ENCODE data around the gene ADAMTS8.
"Not testable (repeated sequence)": the region's sequence is repeated elsewhere in the genome, so short reads cannot be mapped to it uniquely, and the experiment has no call there.

The ADAMTS8 gene

GRCh38 chr11:130438401-130439159 lies 10.2 kb upstream of the ADAMTS8 start:
- not testable (repeated sequence) for DNase-seq

- no peak for DNase-seq
Observed at GRCh38 chr11:130437848-130438247, 9.4 kb upstream of the ADAMTS8 start.

- no peak for DNase-seq
Observed at GRCh38 chr11:130436171-130436570, 7.8 kb upstream of the ADAMTS8 start.

GRCh38 chr11:130435671-130436070 lies 7.3 kb upstream of the ADAMTS8 start:
- no peak for DNase-seq

- no peak for DNase-seq
Observed at GRCh38 chr11:130434521-130435223, 6.3 kb upstream of the ADAMTS8 start.

DNA sequence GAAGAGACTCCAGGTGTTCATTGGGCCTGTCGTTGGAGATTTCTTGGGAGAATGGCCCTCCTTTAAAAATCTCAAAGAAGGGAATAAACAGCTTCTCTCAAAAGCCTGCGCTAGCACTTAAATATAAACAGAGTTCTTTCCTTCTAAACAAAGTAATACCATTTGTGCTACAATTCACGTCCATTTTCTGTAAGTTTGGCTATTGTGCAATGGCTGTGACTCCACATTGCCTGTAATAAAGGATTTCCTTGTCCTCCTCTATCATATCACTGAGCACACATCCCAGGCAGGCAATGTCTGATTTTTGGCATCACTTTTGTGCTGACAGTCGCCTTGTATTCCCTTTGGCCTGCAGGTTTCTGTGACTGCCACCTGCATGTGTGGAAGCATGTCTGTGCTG lies 4.9 kb upstream of the ADAMTS8 start:
- DNase-seq, result no peak

GRCh38 chr11:130431801-130432200 lies 3.4 kb upstream of the ADAMTS8 start:
- no peak for DNase-seq

GRCh38 chr11:130431331-130431773 lies 2.9 kb upstream of the ADAMTS8 start:
- DNase-seq, result no peak

- DNase-seq, result no peak
Observed at GRCh38 chr11:130429983-130430382, 1.6 kb upstream of the ADAMTS8 start.

DNA sequence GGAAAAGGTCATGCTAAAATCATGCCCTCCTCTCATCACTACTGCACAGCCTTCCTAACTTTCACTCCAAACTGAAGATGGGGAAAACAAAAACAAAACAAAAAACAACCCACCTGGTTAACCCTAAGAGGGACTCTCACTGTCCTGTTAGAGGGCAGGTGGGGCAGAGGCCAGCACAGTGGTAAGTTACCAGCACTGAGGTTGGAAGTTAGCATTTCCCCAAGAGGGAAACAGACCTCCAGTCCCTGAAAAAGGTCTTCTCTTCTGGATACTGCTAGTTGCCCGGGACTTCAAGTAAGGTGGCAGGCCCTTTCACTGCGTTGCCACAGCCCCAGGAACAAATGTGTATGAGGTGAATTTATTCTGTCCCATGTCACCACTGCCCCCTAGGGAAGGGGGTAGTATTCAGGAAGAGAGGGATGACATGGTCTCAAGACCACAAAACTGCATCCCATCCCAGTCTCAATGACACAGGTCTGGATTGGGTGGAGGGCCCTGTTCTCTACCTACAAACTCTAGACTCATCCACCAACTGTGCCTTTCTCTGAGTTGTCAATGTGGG lies 792 bp upstream of the ADAMTS8 start:
- no peak for DNase-seq

- no peak for DNase-seq
Observed at GRCh38 chr11:130427581-130428315, 661 bp downstream of the ADAMTS8 start.

DNA sequence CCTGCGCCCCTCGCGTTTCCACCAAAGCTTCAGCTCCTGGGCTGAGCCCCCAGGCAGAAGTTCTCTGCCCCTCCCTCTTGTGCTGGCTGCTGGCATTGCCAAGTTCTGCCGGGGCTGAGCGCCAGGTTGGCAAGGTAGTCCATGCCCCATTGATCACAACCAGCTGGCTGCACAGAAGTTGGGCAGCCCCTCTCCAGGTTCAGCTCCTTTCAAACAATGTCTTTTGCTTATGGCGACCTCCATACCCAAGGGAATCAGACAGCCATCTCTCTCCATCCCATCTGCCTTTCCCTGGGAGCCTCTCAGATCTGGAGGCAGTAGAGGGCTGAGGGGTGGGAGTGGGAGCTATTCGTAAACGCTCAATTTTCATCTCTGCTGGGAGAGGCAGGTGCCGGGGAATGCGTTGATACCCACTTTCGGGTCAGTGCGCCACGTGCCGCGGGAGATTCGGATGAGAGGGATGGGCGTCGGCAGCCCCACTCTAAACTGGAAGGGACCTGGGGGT lies 1.5 kb downstream of the ADAMTS8 start:
- DNase-seq, result no peak

DNA sequence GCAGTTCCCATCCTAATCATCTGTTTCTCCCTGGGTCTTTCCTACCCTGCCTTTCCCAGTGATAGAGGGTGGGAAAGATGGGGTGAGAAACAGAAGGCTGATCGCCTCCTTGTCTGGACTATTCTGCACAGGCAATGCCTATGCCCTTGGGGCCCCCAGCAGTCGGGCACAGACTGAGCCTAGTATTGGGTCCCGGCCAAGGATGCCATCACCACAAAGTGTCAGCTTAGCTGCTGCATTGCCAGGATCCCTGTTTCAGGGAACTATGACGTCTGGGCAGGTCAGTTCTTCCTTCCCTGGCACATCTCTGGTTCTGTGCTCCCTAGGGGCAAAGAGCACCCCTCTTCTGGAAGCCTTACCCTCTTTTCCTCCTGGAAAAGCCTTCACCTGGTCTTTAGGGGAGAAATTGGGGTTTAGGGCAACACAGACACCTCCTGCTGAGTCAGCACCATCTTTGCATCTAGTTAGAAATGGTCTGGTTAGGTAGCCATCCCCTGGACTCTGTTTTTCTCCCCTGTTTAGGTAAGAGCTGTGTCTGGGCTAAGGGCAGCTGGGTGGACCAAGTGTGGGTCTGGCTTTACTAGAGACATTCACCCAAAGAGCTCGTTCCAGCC lies 2.1 kb downstream of the ADAMTS8 start:
- no peak for DNase-seq

- DNase-seq, result no peak
Observed at GRCh38 chr11:130425156-130425555, 3.3 kb downstream of the ADAMTS8 start.

GRCh38 chr11:130424613-130425140 lies 3.7 kb downstream of the ADAMTS8 start:
- no peak for DNase-seq

- DNase-seq, result no peak
Observed at GRCh38 chr11:130423541-130424142, 4.8 kb downstream of the ADAMTS8 start.

DNA sequence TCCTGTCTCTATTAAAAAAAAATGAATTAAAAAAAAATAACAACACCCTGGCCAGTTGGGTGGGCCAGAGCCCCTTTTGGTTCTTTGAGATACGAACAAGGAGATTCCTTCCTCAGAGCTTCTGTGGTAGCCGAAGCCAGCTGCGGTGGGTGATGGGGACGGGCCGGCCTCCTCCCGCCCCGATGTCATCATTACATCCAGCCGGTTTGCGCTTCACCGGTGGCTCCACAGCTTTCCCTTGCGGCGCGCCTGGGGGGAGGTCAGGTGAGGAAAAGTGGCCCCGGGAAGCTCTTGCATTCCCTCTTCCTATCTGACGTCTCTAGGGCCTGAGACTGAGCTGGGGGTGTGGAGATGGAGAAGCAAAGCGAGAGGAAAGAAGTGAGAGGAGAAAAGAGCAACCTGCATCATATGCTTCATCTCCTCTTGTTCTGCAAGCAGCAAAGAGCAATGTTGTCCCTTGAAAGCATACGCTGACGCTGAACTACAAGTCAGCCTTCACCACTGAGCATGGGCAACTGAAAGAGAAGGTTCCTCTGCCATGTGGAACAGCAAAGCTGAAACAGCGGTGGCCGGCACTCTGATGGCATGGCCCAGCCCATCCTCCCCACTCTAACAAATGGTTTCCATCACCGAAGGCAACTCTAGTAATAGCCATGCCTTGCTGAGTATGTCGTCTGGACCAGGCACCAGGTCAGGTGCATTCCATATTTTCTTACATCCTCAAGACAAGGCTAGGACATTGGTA lies 6.0 kb downstream of the ADAMTS8 start:
- no peak for DNase-seq

DNA sequence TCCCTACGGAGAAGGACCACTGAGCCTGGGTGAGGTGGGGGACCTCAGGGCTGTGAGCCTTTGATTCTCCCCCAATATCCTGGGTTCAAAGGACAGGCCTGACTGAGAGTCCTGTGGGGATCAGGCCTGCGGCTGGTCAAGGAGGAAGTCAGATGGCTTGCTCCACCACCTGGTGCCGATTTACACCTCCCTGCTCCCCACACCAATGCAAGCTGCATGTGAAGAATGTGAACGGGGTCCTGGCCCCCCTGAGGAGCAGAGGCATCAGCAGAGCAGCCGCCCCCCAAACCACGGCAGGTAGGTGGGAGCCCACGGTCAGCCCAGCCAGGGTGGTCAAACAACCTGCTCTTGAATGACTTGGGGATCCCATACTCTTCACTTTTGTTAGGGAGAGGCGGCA lies 6.7 kb downstream of the ADAMTS8 start:
- DNase-seq, result no peak

DNA sequence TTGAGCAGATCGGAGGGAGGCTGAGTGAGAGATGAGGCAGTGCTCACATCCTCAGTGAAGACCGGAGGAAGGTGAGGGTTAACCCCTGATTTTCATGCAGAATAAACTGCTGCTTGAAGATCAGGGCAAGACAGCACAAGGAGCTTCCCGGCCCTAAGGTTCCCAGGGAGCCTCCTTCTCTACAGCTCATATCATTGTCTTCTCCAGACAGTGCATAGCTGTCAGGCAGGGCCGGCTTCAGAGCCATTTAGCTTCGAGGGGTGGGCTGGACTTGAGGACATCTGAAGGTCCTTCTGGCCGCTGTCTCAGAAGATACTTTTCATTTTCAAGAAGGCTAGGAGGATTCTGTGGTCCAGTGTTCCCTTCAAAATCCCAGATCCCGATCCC lies 7.2 kb downstream of the ADAMTS8 start:
- no peak for DNase-seq

DNA sequence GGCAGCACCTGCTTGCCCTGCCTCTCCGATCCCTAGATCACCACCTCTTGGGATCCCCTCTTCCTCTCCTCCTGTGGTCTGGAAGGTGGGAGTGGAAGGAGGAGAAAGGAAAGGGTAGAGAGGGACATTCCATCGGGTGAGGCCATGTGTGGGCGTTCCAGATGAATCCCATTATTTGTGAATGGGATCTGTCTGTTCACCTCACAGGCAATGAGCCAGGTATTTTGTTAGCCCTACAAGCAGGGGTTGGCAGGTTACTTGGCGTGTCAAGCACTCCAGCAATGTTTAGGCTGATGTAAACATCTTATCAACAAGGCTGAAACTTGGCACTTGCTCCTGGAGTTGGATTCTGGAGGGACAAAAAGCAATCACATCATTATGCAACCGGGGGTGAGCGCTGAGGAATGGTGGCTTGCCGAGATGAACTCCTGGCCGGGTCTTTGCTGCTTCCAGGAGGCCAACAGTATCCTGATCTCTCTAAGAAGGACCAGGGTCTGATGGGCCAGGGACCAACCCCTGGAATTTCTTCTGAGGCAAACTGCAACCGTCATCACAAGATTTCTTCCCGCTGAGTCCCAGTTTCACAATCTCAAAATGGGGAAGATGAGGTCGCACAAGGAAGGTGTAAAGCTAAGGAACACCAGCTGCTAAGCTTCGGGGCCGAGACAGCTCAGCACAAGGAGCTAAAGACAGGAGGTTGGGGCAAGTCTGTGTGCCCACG lies 7.8 kb downstream of the ADAMTS8 start:
- DNase-seq, result no peak

DNA sequence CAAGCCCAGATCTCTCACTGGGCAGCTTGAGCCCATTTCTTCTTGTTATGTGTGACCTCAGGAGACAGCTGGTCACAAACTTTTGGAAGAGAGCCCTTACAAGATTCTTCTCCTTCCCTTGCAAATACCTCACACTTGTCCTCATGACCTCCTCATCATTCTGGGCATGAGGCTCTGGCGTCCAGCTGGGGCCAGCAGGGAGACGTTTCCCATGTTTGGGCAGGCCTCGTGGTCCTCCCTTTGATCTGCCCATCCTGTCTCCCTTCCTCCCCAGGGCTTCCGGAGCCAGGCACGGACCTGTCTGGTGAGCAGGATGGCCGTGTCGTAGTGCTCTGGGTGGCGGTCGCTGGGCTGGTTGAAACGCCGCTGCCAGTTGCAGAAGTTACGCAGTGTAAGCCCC lies 9.7 kb downstream of the ADAMTS8 start:
- no peak for DNase-seq
